Loucy (cell line): ENCODE measurements around the gene ACAA1.

Experiments used
- EZH2phosphoT487 ChIP-seq: fragments of 200-600 bp; IDR thresholded peaks from 2 replicates; pipeline ENCODE4 v1.6.1; 2018; ENCODE audit warnings: antibody characterized with exemption, mild to moderate bottlenecking, moderate library complexity, borderline replicate concordance
- TF ChIP-seq, protein P1 (sequence below): fragments of 200-600 bp; sonication (generic); conservative IDR thresholded peaks from 2 replicates; pipeline ENCODE4 v1.5.1; 2014; ENCODE audit warnings: mild to moderate bottlenecking, antibody characterized with exemption, low read length

DNA sequence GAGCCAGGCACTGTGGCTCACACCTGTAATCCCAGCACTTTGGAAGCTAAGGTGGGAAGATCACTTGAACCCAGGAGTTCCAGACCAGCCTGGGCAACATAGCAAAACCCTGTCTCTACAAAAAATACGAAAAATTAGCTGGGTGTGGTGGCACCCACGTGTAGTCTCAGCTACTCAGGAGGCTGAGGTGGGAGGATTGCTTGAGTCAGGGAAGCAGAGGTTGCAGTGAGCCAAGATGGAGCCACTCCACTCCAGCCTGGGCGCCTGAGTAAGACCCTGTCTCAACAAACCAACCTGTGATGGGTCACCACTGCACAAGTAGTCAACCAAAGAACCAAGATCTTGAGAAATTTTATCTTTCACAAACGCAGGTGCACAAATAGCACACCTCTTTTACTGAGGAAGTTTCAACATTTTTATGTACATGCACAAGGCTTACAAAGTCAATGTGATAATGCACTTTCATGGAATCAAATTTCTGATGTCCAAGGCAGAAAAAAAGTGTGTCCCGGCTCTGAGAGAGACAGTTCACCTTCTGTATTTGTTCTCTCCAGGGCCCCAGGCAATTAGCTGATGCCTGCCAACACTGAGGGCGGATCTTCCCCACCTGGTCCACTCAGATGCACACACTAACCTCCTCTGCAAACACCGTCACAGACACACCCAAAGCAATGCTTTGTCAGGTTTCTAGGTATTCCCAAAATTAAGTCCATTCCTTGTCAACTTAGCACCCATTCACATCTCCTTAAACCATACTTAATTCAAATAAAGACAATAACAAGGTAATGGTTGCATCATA, 12.4 kb downstream of the ACAA1 start:
- TF ChIP-seq, protein P1, sequence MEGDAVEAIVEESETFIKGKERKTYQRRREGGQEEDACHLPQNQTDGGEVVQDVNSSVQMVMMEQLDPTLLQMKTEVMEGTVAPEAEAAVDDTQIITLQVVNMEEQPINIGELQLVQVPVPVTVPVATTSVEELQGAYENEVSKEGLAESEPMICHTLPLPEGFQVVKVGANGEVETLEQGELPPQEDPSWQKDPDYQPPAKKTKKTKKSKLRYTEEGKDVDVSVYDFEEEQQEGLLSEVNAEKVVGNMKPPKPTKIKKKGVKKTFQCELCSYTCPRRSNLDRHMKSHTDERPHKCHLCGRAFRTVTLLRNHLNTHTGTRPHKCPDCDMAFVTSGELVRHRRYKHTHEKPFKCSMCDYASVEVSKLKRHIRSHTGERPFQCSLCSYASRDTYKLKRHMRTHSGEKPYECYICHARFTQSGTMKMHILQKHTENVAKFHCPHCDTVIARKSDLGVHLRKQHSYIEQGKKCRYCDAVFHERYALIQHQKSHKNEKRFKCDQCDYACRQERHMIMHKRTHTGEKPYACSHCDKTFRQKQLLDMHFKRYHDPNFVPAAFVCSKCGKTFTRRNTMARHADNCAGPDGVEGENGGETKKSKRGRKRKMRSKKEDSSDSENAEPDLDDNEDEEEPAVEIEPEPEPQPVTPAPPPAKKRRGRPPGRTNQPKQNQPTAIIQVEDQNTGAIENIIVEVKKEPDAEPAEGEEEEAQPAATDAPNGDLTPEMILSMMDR, result no peak
- no peak for TF ChIP-seq EZH2phosphoT487
